ENCODE measurements around the gene ARHGEF7. TPM values are rescaled to one million over a fixed set of nuclear protein-coding genes. Genes with fewer than 3 reads are reported as not detected.

The ARHGEF7 gene
- total RNA-seq, 1 donor from 2014 or later: 176 TPM

DNA sequence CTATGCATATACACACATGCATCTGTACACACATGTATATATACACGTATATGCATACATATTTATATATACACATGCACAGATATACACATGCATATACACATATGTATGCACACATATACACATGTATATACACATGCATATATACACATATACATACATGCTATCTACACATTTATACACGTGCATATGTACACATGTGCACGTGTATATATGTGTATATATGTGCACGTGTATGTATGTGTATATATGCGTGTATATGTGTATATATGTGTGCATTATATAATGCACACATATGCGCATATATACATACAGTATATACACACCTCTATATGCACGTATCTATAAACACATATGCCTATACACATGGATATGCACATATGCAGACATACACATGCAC lies 17.8 kb downstream of the ARHGEF7 start:
- no peak for DNase-seq (ENCODE audit: low read depth in 2 of 2)

GRCh38 chr13:111139452-111139851 lies 24.3 kb downstream of the ARHGEF7 start:
- DNase-seq (ENCODE audit: low read depth in 2 of 2): no peak

DNA sequence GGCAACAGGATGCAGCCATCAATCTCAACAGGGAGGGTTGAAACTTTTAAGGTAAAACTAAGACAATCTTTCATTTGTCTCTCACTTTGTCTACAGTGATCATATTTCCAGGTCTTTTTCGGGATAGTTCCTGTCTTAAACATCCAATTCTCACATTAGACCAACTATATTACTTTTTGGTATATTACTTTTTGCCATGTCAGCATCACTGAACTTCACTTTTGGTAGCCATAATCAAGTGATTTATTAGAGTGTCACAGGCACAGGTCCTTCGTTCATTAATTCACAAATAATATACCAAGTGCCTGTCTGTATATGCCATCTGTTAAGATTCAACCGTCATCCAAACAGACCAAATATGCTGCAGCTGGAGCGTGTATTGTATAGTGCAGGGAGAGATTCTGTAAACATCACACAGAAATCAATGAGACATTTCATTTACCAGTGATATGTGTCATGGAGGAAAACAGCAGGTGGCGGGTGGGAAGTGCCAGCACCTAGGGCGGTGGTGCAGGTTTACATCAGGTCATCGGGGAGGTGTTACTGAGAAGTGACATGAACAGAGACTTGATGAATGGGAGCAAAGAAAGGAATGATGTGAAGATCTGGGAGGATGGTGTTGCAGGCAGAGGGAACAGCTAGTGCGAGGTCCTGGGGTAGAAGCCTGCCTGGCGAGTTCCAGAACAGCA lies 24.9 kb downstream of the ARHGEF7 start:
- no peak for DNase-seq (ENCODE audit: low read depth in 2 of 2)

DNA sequence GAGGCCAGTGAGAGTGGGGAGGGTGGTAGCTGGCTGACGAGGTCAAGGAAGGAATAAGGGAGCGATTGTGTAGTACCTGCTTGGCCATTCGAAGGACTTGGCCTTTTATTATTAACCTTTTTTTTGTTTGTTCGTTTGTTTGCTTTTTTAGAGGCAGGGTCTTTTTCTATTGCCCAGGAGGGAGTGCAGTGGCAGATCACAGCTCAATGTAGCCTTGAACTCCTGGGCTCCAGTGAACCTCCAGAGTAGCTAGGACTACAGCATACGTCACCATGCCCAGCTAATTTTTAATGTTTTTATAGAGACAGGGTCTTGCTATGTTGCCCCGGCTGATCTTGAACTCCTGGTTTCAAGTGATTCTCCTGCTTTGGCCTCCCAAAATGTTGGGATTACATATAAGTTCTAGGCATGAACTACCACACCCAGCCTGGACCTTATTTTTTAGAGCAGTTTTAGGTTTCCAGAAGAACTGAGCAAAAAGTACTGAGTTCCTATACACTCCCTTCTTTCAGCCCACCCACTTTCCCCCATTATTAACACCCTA lies 25.5 kb downstream of the ARHGEF7 start:
- DNase-seq (ENCODE audit: low read depth in 2 of 2): no peak

DNA sequence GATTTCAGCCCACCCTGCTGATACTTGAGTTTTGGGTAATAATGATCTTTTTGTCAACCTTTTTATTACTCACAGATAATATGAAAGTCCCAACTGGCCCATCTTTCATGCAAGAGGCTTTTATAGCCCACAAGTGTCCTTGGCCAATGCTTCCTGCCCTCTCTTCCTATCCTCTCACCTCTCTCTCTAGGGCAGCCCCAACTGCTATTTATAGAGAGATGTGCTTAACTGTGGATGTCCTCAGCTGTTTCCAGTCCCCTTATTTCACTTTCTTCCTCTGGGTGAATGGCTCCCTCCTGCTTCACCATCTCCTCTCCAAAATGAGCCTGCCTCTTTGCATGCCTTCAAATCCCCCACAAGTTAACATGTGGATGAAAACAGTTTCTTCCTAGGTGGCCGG lies 27.4 kb downstream of the ARHGEF7 start:
- DNase-seq (ENCODE audit: low read depth in 2 of 2): no peak

- DNase-seq (ENCODE audit: low read depth in 2 of 2): no peak
Observed at GRCh38 chr13:111143865-111144540, 28.9 kb downstream of the ARHGEF7 start.

DNA sequence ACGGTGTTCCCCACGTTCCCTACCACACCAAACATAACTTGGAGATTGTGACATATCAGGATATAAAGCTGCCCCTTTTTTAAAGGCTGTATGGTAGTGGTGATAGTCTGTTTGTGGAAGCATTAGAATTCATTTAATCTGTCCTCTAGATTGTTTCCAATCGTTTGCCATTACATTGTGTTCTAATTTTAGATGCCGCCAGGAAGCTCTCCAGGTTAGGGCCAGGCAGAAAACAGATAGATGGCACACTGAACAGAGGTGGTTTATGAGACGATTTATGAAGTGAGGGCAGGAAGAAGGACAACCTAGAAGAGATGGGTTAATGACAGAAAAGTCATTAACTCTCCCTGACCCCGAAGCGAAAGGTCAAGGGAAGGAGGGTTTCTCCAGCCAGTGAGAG lies 30.0 kb downstream of the ARHGEF7 start:
- no peak for DNase-seq (ENCODE audit: low read depth in 2 of 2)

DNA sequence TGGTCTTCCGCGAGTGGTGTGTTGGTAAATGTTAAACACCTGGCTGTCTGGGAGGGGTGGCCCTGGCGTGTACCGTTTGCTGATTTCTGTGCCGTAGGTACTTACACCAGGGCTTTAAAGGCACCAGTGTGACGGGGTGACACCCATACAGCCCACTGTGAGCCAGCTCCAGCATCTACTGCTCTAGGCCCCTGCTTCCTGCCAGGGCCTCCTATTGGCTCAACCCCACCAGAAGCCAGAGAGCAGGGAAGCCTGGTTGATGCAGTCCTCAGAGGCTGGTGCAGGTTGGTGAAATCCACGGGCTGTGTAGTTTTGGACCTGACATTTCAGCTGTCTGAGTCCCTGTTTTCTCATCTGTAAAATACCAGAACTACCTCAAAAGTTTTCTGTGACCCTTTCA lies 30.4 kb downstream of the ARHGEF7 start:
- DNase-seq (ENCODE audit: low read depth in 2 of 2): no peak

- DNase-seq (ENCODE audit: low read depth in 2 of 2): no peak
Observed at GRCh38 chr13:111152844-111153243, 37.7 kb downstream of the ARHGEF7 start.

DNA sequence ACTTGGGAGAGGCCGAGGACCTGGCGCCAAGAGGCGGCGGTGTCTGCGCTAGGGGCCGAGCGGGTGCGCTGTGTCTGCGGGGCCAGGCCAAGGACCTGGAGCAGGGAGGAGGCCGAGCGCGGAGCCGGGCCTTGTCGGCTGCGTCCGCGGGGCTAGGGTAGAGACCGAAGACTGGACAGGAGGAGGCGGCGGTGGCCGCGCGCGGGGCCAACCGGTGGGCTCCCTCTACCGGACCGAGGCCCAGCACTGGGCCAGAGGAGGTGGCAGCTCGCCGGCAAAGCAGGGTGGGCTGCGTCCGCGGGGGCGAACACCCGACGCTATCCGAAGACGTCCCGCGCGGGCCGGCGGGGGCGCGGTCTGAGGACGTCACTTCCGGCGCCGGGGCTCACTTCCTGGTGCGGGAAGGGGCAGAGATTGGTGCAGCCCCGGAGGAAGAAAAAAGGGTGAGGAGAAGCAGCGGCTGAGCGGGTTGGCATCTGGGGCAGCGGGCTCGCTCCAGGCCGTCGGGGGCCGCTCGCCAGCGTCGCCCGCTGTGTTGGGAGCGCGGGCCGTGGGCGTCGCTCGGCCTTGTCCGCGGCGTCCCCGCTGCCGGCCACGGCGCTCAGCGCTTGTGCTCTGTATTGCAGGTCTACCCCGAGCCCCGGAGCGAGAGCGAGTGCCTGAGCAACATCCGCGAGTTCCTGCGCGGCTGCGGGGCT lies 38.3 kb downstream of the ARHGEF7 start:
- DNase-seq (ENCODE audit: low read depth in 2 of 2): peak; percentile 94 to 95

DNA sequence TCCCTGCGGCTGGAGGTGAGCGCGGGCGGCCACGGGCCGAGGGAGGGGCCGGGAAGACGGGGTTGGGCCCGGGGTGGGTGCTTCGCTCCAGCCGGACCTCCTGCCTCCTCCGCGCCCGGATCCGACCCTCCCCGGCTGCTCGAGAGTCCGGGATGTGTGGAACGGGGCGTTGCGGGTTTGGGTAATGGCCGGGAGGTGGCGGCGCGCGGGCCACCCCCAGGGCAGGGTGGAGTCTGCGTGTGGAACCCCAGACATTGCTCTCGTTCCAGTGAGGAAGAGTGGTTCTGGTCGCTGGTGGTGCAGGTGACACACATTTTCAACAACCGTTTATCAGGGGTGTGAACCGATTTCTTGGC lies 38.8 kb downstream of the ARHGEF7 start:
- no peak for DNase-seq (ENCODE audit: low read depth in 2 of 2)

DNA sequence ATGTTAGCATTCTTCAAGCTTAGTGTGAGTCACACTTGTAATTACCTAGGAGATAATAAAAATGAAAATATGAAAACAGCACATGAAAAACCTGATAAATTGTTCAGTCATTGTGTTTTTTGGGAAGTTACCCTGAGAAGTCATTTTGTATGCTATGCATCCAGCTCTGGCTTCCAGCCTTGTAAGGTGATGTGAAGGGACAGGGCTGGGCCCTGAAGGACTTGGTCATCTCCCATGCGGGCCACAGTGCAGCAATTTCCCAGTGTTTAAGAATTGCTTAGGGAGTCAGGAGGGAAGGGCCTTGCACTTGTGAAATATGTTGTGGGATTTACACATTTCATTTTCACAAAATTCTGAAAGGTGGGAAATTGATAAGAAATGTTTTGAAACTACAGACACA lies 41.3 kb downstream of the ARHGEF7 start:
- DNase-seq (ENCODE audit: low read depth in 2 of 2): no peak

DNA sequence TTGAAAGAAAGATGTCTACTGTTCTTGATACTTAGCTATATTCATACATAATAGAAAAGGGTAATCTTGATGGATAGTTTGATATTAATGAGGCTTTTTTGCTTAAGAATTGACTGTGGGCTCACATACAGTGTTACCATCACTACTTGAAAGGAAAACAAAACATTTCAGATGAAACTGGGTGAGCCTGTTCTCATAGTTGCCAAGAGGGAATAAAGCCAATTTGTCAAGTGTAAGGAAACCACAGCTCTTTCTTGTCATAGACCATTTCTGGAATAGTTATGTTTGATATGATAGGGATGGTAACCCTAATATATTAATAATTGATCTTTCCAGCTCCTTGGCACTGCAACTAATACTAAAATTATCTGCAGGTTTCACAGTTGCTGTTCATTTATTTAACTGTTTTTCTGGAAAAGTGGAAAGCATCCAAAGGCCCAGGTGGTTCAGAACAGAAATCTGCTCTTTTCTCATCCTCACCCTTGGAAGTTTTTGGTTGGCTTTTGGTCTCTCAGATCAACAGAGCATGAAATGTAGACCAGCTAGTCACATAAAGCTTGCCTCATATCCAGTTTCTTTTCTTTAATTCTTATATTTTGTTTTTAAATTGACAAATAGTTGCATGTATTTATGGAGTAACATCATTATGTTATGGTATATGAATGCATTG lies 43.2 kb downstream of the ARHGEF7 start:
- no peak for DNase-seq (ENCODE audit: low read depth in 2 of 2)

GRCh38 chr13:111159362-111160320 lies 44.5 kb downstream of the ARHGEF7 start:
- no peak for DNase-seq (ENCODE audit: low read depth in 2 of 2)

GRCh38 chr13:111160648-111161047 lies 45.5 kb downstream of the ARHGEF7 start:
- DNase-seq (ENCODE audit: low read depth in 2 of 2): no peak

- no peak for DNase-seq (ENCODE audit: low read depth in 2 of 2)
Observed at GRCh38 chr13:111161601-111162600, 46.8 kb downstream of the ARHGEF7 start.

DNA sequence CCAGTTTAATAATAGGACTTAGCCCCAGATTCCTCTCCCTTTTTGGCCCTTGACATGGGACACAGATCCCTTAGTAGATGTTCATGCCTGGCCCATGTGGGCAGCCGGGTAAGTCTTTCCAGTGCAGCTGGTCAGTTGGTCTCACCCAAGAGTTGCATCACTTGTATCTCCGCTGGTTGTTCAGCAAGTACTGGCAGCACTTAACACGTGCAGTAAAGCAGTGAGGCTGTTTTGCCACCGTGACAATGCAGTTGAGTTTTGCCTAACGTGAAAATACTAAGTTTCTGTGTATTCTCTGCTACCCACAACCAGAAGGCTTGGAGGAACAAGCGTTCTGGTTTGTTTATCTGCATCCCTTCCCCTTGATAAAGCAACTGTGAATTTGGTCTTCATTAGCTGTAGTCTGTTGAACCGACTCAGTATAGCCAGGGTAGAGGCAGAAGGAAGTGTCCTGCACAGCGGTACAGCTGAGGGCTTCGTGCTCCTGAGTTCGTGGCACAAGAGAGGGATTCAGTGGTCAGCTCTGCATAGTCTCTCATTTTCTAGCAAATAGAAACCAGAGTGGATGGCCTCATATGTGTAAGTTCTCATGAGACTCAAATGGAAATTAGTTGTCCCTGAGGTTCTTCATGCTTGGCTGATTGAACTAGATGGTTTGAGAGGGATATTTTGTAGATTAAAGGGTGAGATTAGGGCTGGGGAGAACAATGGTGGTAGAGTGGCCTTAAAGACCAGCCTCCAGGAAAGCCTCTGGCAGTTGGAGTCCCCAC lies 50.3 kb downstream of the ARHGEF7 start:
- no peak for DNase-seq (ENCODE audit: low read depth in 2 of 2)

DNA sequence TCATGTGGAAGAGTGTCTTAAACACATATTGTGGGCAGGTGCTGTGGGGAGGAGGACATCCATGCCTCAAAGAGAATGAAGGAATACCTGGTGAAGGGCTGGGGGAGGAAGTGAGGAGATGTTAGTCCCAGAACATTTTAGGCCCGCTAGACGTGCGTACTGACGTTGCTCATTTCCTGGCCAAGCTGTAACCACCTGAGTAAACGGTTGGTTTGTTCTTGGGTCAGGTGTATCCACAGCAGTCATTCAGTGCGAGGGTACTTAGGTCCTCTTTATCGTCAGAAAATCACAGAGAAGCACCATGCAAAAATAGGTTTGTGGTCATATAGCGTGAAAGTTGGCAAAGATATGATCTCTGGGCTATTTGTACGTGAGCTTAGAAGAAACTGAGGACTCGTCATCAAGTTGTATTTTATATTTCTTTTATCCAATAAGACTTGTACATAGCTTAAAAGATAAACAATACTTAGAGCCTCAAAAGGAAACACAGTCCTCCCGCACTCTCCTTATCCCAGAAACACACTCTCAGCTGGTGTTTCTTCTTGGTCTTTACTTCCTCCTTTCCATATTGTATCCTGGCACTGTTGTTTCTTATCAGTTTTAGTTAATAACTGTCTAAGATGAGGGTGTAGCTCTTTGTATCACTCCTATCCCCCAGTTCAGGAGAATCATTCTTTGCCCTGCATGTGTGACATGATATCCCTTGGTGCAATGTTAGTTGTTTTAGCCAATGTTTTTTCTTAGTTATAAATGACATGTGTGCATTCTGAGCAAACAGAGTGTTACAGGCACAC lies 52.0 kb downstream of the ARHGEF7 start:
- DNase-seq (ENCODE audit: low read depth in 2 of 2): no peak

Measured in lung microvascular endothelial cell (primary cell).